Measurements from ENCODE around the gene LNX1. TPM values are rescaled to one million over a fixed set of nuclear protein-coding genes. Genes with fewer than 3 reads are reported as not detected.

The LNX1 gene
- polyA plus RNA-seq, 1 of the 3 experiments (the other 2 are of a cell fraction): 0.16 TPM

DNA sequence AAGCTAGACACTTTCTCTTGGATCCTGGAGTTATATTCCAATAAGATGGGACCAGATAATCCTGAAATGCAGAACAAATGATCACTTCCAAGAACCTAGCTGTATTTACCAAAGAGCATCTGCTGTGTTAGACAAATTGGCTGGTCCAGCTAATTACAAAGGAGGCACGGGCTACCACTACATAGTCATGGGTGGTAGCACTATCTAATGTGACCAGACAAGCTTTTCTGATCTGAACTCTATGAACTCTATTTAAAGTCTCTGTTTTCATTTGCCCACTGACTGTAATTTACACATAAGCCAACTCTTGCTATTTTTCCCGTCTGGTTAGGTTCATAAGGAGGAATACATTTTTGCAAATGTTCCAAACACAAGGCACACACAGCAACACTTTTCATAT is 34.6 kb downstream of the LNX1 start:
- ChIA-PET POLR2A (no interaction called here), CTCF (interaction anchor here (0.7 to 1.5 kb wide), 2 partner anchors 9 to 12 kb away, joined by 3 to 4 read pairs; no protein-coding TSS in a partner anchor)
- peaks cover 13 to 19% of the 10 kb centered on the region in 2 experiments for H3K4me1 ChIP-seq (ENCODE audit: control insufficient read depth in 1 of 2, insufficient read depth in 2 of 2, low read depth in 1 of 2, low read length in 1 of 2)
- no peaks in the 10 kb centered on the region for H3K36me3 ChIP-seq (replicated peaks in 1 of 2; ENCODE audit: control insufficient read depth in 1 of 2, insufficient read depth in 2 of 2, low read length in 1 of 2)
- H3K9me3 ChIP-seq: no peaks in the 10 kb centered on the region
- H3K79me2 ChIP-seq (ENCODE audit: insufficient read depth): no peaks in the 10 kb centered on the region
- no peak overlapping the region for H2AFZ ChIP-seq (ENCODE audit: low read depth)
- H3K9me2 ChIP-seq: no peaks in the 10 kb centered on the region
- no peak for TF ChIP-seq RXRA (IDR thresholded peaks at IDR 0.05; ENCODE audit: borderline replicate concordance, low read depth)
- TF ChIP-seq TEAD4 (IDR thresholded peaks at IDR 0.05; ENCODE audit: borderline replicate concordance, insufficient read depth): no peak
- no peak for TF ChIP-seq ELF1 (IDR thresholded peaks at IDR 0.05)
- no peak for TF ChIP-seq RCOR1 (IDR thresholded peaks at IDR 0.05; ENCODE audit: low read length)
- TF ChIP-seq, protein P1, sequence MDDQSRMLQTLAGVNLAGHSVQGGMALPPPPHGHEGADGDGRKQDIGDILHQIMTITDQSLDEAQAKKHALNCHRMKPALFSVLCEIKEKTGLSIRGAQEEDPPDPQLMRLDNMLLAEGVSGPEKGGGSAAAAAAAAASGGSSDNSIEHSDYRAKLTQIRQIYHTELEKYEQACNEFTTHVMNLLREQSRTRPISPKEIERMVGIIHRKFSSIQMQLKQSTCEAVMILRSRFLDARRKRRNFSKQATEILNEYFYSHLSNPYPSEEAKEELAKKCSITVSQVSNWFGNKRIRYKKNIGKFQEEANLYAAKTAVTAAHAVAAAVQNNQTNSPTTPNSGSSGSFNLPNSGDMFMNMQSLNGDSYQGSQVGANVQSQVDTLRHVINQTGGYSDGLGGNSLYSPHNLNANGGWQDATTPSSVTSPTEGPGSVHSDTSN (IDR thresholded peaks at IDR 0.05): no peak
- TF ChIP-seq MXI1 (IDR thresholded peaks at IDR 0.05; ENCODE audit: low read depth, low read length): no peak
- no peak for TF ChIP-seq GATA2 (CRISPR knock-in tag; IDR thresholded peaks at IDR 0.05)
- TF ChIP-seq RFX5 (IDR thresholded peaks at IDR 0.05; ENCODE audit: low read length): no peak
- no peak for TF ChIP-seq POLR2AphosphoS5 (IDR thresholded peaks at IDR 0.05; ENCODE audit: low read depth, low read length)
- no peak for TF ChIP-seq REST (IDR thresholded peaks at IDR 0.05; ENCODE audit: low read depth, low read length)
- no peak for TF ChIP-seq EP300 (IDR thresholded peaks at IDR 0.05; ENCODE audit: borderline replicate concordance in 1 of 2, low read depth in 1 of 2, low read length in 1 of 2)
- TF ChIP-seq CHD2 (IDR thresholded peaks at IDR 0.05; ENCODE audit: low read length, partially characterized antibody): no peak
- TF ChIP-seq TCF12 (IDR thresholded peaks at IDR 0.05): no peak
- no peak for TF ChIP-seq IRF3 (IDR thresholded peaks at IDR 0.05; ENCODE audit: low read depth, low read length)
- TF ChIP-seq, protein P2, sequence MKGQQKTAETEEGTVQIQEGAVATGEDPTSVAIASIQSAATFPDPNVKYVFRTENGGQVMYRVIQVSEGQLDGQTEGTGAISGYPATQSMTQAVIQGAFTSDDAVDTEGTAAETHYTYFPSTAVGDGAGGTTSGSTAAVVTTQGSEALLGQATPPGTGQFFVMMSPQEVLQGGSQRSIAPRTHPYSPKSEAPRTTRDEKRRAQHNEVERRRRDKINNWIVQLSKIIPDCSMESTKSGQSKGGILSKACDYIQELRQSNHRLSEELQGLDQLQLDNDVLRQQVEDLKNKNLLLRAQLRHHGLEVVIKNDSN (IDR thresholded peaks at IDR 0.05; ENCODE audit: borderline replicate concordance, low read depth): no peak
- TF ChIP-seq, protein P3, sequence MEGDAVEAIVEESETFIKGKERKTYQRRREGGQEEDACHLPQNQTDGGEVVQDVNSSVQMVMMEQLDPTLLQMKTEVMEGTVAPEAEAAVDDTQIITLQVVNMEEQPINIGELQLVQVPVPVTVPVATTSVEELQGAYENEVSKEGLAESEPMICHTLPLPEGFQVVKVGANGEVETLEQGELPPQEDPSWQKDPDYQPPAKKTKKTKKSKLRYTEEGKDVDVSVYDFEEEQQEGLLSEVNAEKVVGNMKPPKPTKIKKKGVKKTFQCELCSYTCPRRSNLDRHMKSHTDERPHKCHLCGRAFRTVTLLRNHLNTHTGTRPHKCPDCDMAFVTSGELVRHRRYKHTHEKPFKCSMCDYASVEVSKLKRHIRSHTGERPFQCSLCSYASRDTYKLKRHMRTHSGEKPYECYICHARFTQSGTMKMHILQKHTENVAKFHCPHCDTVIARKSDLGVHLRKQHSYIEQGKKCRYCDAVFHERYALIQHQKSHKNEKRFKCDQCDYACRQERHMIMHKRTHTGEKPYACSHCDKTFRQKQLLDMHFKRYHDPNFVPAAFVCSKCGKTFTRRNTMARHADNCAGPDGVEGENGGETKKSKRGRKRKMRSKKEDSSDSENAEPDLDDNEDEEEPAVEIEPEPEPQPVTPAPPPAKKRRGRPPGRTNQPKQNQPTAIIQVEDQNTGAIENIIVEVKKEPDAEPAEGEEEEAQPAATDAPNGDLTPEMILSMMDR (IDR thresholded peaks at IDR 0.05): no peak
- no peak for TF ChIP-seq MEF2A (IDR thresholded peaks at IDR 0.05; ENCODE audit: borderline replicate concordance, low read depth)
- no peak for TF ChIP-seq NRF1 (IDR thresholded peaks at IDR 0.05; ENCODE audit: low read depth, low read length)
- H3F3A ChIP-seq (replicated peaks; ENCODE audit: insufficient read depth): peaks cover 24% of the 10 kb centered on the region
- no peak overlapping the region for H3K4me3 ChIP-seq (ENCODE audit: low read depth in 2 of 2, low read length in 1 of 2)
- no peak overlapping the region for H3K27ac ChIP-seq (ENCODE audit: low read depth in 2 of 2, low read length in 1 of 2)
- no peak for DNase-seq
- no peaks in the 10 kb centered on the region for H4K20me1 ChIP-seq (ENCODE audit: insufficient read depth)
- no peaks in the 10 kb centered on the region for H3K27me3 ChIP-seq (ENCODE audit: insufficient read depth)
- H3K4me2 ChIP-seq: no peak overlapping the region
- WGBS (ENCODE audit: low lambda C conversion rate): 87% methylated on average over 2 of the region's 2 CpGs
- H3K9ac ChIP-seq: no peak overlapping the region

All from SK-N-SH (cell line).